HepG2 (cell line): ENCODE data around the gene HELZ2. TPM values are rescaled to one million over a fixed set of nuclear protein-coding genes. Genes with fewer than 3 reads are reported as not detected.
A peak's percentile ranks its signal among the peaks of the same experiment; 100 is the strongest.

Experiments used
- ATAC-seq: fragments of 200-7000 bp; cut with Tn5 transposase; 3 replicates; pipeline ENCODE4 v1.9.1; 2020; ENCODE audit warnings: mild to moderate bottlenecking, moderate library complexity
- BruUV-seq: library from RNA; stranded (reverse); fragments of 400-500 nt; replicated peaks from 2 replicates; lab custom pipeline; 2021; lab: Mats Ljungman, UMichigan
- CTCF ChIA-PET: fragments of 300-600 bp; formaldehyde crosslinking; extraction: SDS; loops from one replicate; lab custom pipeline; 2021; ENCODE audit warnings: low total read pairs, inconsistent platforms, low intra/inter-chr PET ratio; lab: Yijun Ruan, JAX
- POLR2A ChIA-PET: fragments of 350-600 bp; sonication (Branson Sonifier 250); formaldehyde crosslinking; loops from one replicate; lab custom pipeline; 2020; ENCODE audit warnings: antibody characterized with exemption, inconsistent platforms; lab: Yijun Ruan, JAX
- DNase-seq: peaks from one replicate; pipeline ENCODE4 v3.0.0-alpha.2; 2015; ENCODE audit warnings: low spot score
- FAIRE-seq: peaks from 3 replicates; lab custom pipeline; 2011; peaks lifted over from hg19 to GRCh38; lab: Jason Lieb, UNC
- H2AFZ ChIP-seq: one replicate; pipeline ENCODE4 v1.6.1; 2011; ENCODE audit warnings: low read length, inconsistent platforms
- H3K27ac ChIP-seq: fragments of 300-600 bp; 3 replicates; pipeline ENCODE4 v1.8.0; 2011; ENCODE audit warnings: mixed run types, mild to moderate bottlenecking, mixed read lengths, low read length, inconsistent platforms; ENCODE audit not compliant: insufficient read depth; ENCODE audit errors: extremely low read length
- H3K27me3 ChIP-seq, 2 experiments: fragments of 200-600 bp in 1 of 2; 2 replicates in 1 of 2; 3 replicates in 1 of 2; pipeline versions ENCODE4 v1.6.0 to v1.8.0; 2011; ENCODE audit warnings: low read length in 2 of 2, mild to moderate bottlenecking in 2 of 2, moderate library complexity in 2 of 2, inconsistent platforms in 1 of 2; ENCODE audit not compliant: insufficient read depth in 2 of 2, control insufficient read depth in 1 of 2
- H3K36me3 ChIP-seq, 2 experiments: fragments of 200-600 bp in 1 of 2; replicated peaks in 1 of 2; 2 replicates in 1 of 2; 3 replicates in 1 of 2; pipeline versions ENCODE4 v1.5.1 to v1.8.0; 2011; ENCODE audit warnings: low read length in 2 of 2, inconsistent platforms in 1 of 2; ENCODE audit not compliant: insufficient read depth in 2 of 2, control insufficient read depth in 1 of 2
- H3K4me1 ChIP-seq: 2 replicates; pipeline ENCODE4 v1.5.1; 2012; ENCODE audit warnings: low read length, inconsistent platforms; ENCODE audit not compliant: insufficient read depth
- H3K4me2 ChIP-seq: 2 replicates; pipeline ENCODE4 v1.6.0; 2011; ENCODE audit warnings: low read depth, low read length, inconsistent platforms
- H3K4me3 ChIP-seq, 3 experiments: fragments of 200-600 bp in 1 of 3; sonication (generic), shearing (Covaris generic) in 1 of 3; replicated peaks in 1 of 3; 2 replicates each; pipeline ENCODE4 v1.5.1; 2011 to 2016; ENCODE audit warnings: low read length in 3 of 3, inconsistent platforms in 2 of 3, low read depth in 2 of 3, mild to moderate bottlenecking in 2 of 3, control low read depth in 1 of 3, mixed read lengths in 1 of 3; ENCODE audit not compliant: insufficient read depth in 1 of 3
- H3K79me2 ChIP-seq: one replicate; pipeline ENCODE4 v1.6.1; 2011; ENCODE audit warnings: low read length, inconsistent platforms; ENCODE audit not compliant: insufficient read depth
- H3K9ac ChIP-seq: 2 replicates; pipeline ENCODE4 v1.6.0; 2011; ENCODE audit warnings: mild to moderate bottlenecking, low read depth, low read length, inconsistent platforms; ENCODE audit not compliant: insufficient read depth
- H3K9me3 ChIP-seq: 2 replicates; pipeline ENCODE4 v1.5.1; 2012; ENCODE audit warnings: mild to moderate bottlenecking, low read length
- H4K20me1 ChIP-seq: 2 replicates; pipeline ENCODE4 v1.6.0; 2011; ENCODE audit warnings: inconsistent platforms, mild to moderate bottlenecking, low read length, moderate library complexity; ENCODE audit not compliant: insufficient read depth
- AGO2 ChIP-seq: fragments of 200-400 bp; formaldehyde crosslinking; optimal IDR thresholded peaks from 2 replicates; pipeline ENCODE3; 2017; ENCODE audit warnings: mild to moderate bottlenecking, low read depth, low read length, moderate library complexity
- DMAP1 ChIP-seq: IDR thresholded peaks from 2 replicates; pipeline ENCODE4 v1.6.1; 2016
- FOXC1 ChIP-seq: sonication (generic); formaldehyde crosslinking; IDR thresholded peaks from 2 replicates; pipeline ENCODE4 v1.8.0; 2022; ENCODE audit warnings: mild to moderate bottlenecking, missing genetic modification reagents, borderline replicate concordance
- MAF1 ChIP-seq: sonication (generic); formaldehyde crosslinking; IDR thresholded peaks from 2 replicates; pipeline ENCODE4 v1.5.0; 2020; ENCODE audit warnings: missing genetic modification reagents, borderline replicate concordance
- RELA ChIP-seq: sonication (generic); formaldehyde crosslinking; IDR thresholded peaks from 2 replicates; pipeline ENCODE4 v1.4.0; 2020; ENCODE audit warnings: missing genetic modification reagents
- ZFAT ChIP-seq: sonication (generic); formaldehyde crosslinking; conservative IDR thresholded peaks from 2 replicates; pipeline ENCODE4 v1.8.1; 2023; ENCODE audit warnings: missing genetic modification reagents, inconsistent platforms
- ZMAT3 ChIP-seq: sonication (generic); formaldehyde crosslinking; conservative IDR thresholded peaks from 2 replicates; pipeline ENCODE4 v1.7.0; 2021; ENCODE audit warnings: missing genetic modification reagents
- ZNF160 ChIP-seq: sonication (generic); formaldehyde crosslinking; IDR thresholded peaks from 2 replicates; pipeline ENCODE4 v1.8.0; 2022; ENCODE audit warnings: mild to moderate bottlenecking, inconsistent platforms, missing genetic modification reagents
- ZNF768 ChIP-seq: sonication (generic); formaldehyde crosslinking; IDR thresholded peaks from 2 replicates; pipeline ENCODE4 v1.4.0; 2020; ENCODE audit warnings: missing genetic modification reagents
- WGBS: methylation state at CpG from one replicate; pipeline ENCODE4 v1.1.6; 2017; ENCODE audit warnings: low lambda C conversion rate; 5-methylcytosine and 5-hydroxymethylcytosine counted together
- in situ Hi-C: cut with HindIII; loops from 2 replicates; pipeline ENCODE4 v1.10.0; 2017; ENCODE audit warnings: low pct_unique_long_range_greater_than_20kb; ENCODE audit not compliant: extremely low pct_ligation_motif_present
- intact Hi-C: fragments of 100-400 bp; cut with micrococcal nuclease; formaldehyde crosslinking; loops from one replicate; pipeline ENCODE4 v1.10.0; 2022; ENCODE audit not compliant: unreplicated experiment
- polyA plus RNA-seq, 8 experiments: library from polyadenylated mRNA; depleted of rRNA in 3 of 8; stranded (reverse) in 7 of 8; unstranded in 1 of 8; fragments of >200 nt; fragmentation: Illumina TruSeq in 4 of 8; extraction: Trizol in 4 of 8; gene quantifications; 2 replicates each; pipeline versions ENCODE4 v1.2.1 to v1.2.3, GENCODE V29; 2011 to 2016; ENCODE audit warnings: low read depth in 4 of 8, missing spikeins in 1 of 8, mixed read lengths in 1 of 8; ENCODE audit not compliant: insufficient read depth in 1 of 8
- total RNA-seq, 5 experiments: library from RNA; depleted of rRNA; stranded (reverse); fragments of >200 nt; fragmentation: Illumina TruSeq; extraction: Trizol; gene quantifications; 2 replicates each; pipeline ENCODE4 v1.2.3, GENCODE V29; 2016; ENCODE audit warnings: low read depth in 1 of 5
- TF ChIP-seq, protein P1 (sequence below): sonication (generic); formaldehyde crosslinking; IDR thresholded peaks from 2 replicates; pipeline ENCODE4 v1.5.0; 2020; ENCODE audit warnings: missing genetic modification reagents, mild to moderate bottlenecking, borderline replicate concordance
- TF ChIP-seq, protein P2 (sequence below): sonication (generic); formaldehyde crosslinking; IDR thresholded peaks from 2 replicates; pipeline ENCODE4 v1.5.1; 2020; ENCODE audit warnings: mild to moderate bottlenecking, missing genetic modification reagents, moderate library complexity

The HELZ2 gene
- total and polyA plus RNA-seq, 2 of the 13 experiments (the other 11 are each of a cell fraction or from before 2014, with no cell fraction given): 9.6 to 10.1 TPM

DNA sequence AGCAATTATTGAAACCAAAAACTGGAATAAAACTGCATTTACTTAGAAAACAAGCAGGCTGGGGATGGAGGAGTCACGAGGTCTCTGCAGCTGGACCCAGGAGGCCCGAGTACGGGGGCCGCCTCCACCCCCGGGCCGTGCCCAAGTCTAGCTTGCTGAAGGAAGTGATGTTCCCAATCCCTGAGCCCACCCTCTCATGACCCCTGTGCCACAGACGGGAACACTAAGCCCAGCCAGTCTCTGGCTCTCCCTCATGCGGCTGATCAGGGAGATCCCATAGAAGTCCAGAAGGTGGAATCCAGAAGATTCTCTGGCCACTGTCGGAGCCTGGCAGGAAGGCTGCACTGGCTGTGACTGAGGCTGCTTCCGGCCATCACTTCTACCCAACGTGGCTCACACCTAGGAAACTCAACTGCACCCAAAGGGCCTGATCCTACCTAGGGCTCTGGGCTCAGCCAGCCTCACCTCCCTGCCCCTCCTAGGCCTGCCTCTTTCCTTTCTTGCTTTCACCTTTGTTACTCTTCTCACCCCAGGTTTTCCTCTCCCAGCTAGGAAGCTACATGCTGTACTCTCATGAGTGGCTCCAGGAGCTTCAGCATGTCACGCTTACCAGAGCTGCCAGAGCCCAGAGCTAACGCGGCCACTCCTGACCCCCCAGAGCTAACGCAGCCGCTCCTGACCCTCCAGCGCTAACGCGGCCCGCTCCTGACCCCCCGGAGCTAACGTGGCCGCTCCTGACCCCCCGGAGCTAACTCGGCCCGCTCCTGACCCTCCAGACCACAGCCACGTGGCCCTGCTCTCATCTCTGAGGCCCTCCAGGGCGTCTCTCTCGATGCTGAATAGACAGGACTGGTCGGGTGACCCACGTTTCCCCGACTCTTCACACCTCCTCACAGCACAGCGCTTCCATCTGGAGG is 24.7 kb upstream of the HELZ2 start:
- intact Hi-C loops: no loop called here
- FAIRE-seq: no peak

DNA sequence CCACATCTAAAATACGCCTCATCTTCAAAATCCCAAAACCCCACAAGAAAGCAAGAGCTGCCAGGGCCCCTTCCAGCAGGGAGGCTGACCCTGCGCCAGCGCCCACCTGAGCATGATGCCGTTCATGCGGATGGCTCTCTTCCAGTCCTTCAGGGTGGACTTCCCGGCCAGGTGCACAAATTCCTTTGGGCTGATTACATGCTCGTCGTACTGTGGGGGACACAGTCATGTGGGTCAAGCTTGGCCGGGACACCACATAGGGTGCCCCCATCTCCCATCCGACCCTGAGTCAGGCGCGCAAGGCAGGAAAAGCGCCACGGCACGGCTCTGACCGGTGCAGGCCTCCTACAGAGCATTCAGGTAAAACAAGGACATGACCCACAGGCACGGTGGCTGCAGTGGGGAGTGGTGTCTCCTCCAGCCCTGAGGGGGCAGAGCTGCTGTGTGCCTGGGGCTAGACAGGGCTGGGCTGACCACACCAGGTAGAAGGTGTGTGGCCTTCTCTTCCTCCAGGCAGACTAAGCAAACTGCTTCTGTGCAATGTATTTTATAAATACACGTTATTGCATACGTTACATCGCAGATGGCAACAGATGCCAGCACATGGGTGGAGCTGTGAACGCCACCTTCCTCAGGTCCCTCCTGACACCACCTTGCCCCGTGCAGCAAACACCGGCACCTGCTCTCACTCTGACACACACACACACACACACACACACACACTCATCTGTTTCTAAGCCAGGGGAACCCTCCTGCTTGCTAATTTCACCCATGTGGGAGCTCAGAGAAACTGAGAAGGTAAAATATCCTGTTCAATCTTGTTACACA is 23.8 kb upstream of the HELZ2 start:
- no peak overlapping the region for H3K9ac ChIP-seq
- no peak overlapping the region for H3K4me2 ChIP-seq
- intact Hi-C loops (no loop called here), in situ Hi-C loops (no loop called here)
- ATAC-seq (no peak), DNase-seq (no peak), FAIRE-seq (no peak)
- POLR2A ChIA-PET: no interaction called here
- CTCF ChIA-PET: no interaction called here
- 90% methylated on average over 22 of the region's 23 CpGs for WGBS
- H3K27me3 ChIP-seq: no peaks in the 10 kb centered on the region
- BruUV-seq: no TSS peak
- H3K79me2 ChIP-seq: no peaks in the 10 kb centered on the region
- H3K27ac ChIP-seq: no peak overlapping the region
- H4K20me1 ChIP-seq: no peaks in the 10 kb centered on the region
- peaks cover 18 to 41% of the 10 kb centered on the region in 2 experiments for H3K36me3 ChIP-seq
- no peak overlapping the region for H2AFZ ChIP-seq
- H3K9me3 ChIP-seq: no peaks in the 10 kb centered on the region
- no peaks in the 10 kb centered on the region for H3K4me1 ChIP-seq
- no peak overlapping the region for H3K4me3 ChIP-seq
- TF ChIP-seq FOXC1 (no peak), MAF1 (CRISPR knock-in tag) (no peak), DMAP1 (CRISPR knock-in tag) (no peak), ZNF768 (CRISPR knock-in tag) (peak; percentile 34; the same call in 1 of the 2 replicates), ZNF160 (CRISPR knock-in tag) (no peak), ZFAT (CRISPR knock-in tag) (no peak)
- TF ChIP-seq, protein P1, sequence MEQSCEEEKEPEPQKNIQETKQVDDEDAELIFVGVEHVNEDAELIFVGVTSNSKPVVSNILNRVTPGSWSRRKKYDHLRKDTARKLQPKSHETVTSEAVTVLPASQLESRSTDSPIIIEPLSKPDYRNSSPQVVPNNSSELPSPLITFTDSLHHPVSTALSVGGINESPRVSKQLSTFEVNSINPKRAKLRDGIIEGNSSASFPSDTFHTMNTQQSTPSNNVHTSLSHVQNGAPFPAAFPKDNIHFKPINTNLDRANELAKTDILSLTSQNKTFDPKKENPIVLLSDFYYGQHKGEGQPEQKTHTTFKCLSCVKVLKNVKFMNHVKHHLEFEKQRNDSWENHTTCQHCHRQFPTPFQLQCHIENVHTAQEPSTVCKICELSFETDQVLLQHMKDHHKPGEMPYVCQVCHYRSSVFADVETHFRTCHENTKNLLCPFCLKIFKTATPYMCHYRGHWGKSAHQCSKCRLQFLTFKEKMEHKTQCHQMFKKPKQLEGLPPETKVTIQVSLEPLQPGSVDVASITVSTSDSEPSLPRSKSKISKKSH (CRISPR knock-in tag): peak; percentile 27; the same call in 1 of the 2 replicates
- TF ChIP-seq, protein P2, sequence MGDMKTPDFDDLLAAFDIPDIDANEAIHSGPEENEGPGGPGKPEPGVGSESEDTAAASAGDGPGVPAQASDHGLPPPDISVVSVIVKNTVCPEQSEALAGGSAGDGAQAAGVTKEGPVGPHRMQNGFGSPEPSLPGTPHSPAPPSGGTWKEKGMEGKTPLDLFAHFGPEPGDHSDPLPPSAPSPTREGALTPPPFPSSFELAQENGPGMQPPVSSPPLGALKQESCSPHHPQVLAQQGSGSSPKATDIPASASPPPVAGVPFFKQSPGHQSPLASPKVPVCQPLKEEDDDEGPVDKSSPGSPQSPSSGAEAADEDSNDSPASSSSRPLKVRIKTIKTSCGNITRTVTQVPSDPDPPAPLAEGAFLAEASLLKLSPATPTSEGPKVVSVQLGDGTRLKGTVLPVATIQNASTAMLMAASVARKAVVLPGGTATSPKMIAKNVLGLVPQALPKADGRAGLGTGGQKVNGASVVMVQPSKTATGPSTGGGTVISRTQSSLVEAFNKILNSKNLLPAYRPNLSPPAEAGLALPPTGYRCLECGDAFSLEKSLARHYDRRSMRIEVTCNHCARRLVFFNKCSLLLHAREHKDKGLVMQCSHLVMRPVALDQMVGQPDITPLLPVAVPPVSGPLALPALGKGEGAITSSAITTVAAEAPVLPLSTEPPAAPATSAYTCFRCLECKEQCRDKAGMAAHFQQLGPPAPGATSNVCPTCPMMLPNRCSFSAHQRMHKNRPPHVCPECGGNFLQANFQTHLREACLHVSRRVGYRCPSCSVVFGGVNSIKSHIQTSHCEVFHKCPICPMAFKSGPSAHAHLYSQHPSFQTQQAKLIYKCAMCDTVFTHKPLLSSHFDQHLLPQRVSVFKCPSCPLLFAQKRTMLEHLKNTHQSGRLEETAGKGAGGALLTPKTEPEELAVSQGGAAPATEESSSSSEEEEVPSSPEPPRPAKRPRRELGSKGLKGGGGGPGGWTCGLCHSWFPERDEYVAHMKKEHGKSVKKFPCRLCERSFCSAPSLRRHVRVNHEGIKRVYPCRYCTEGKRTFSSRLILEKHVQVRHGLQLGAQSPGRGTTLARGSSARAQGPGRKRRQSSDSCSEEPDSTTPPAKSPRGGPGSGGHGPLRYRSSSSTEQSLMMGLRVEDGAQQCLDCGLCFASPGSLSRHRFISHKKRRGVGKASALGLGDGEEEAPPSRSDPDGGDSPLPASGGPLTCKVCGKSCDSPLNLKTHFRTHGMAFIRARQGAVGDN (CRISPR knock-in tag): peak; percentile 9; the same call in 1 of the 2 replicates

More for the DNA sequence above, 24.7 kb upstream of the HELZ2 start:
- in situ Hi-C loops: no loop called here
- peaks cover 19 to 45% of the 10 kb centered on the region in 2 experiments for H3K36me3 ChIP-seq
- no peak for TF ChIP-seq RELA
- no peak for TF ChIP-seq ZMAT3 (CRISPR knock-in tag)
- TF ChIP-seq AGO2: peak; percentile 48
- no peak overlapping the region for H3K4me3 ChIP-seq
- H3K79me2 ChIP-seq: no peaks in the 10 kb centered on the region
- no peaks in the 10 kb centered on the region for H3K4me1 ChIP-seq
- H3K4me2 ChIP-seq: no peak overlapping the region
- no peak overlapping the region for H2AFZ ChIP-seq
- H3K27ac ChIP-seq: no peak overlapping the region
- H3K9me3 ChIP-seq: no peaks in the 10 kb centered on the region
- ChIA-PET CTCF (no interaction called here), POLR2A (no interaction called here)
- no peaks in the 10 kb centered on the region for H4K20me1 ChIP-seq
- ATAC-seq: no peak
- no peak for DNase-seq
- no TSS peak for BruUV-seq
- 92% methylated on average over 33 of the region's 33 CpGs for WGBS
- no peak overlapping the region for H3K9ac ChIP-seq
- no peaks in the 10 kb centered on the region for H3K27me3 ChIP-seq
